Activated B cell treated with CpG ODN at 0.5 μM for 24 hours (primary cell): ENCODE data around the gene STRA6. TPM values are rescaled to one million over a fixed set of nuclear protein-coding genes. Genes with fewer than 3 reads are reported as not detected.

ENCODE experiments used
- ATAC-seq: fragments of 200-7000 bp; cut with Tn5 transposase; one replicate; pipeline ENCODE4 v1.10.0; 2021; ENCODE audit warnings: low read depth, mild to moderate bottlenecking, moderate library complexity
- CTCF ChIA-PET: fragments of 350-600 bp; sonication (Branson Sonifier 250); formaldehyde crosslinking; loops from one replicate; lab custom pipeline; 2021; ENCODE audit warnings: antibody characterized with exemption; lab: Charles Lee
- POLR2A ChIA-PET: fragments of 350-600 bp; sonication (Branson Sonifier 250); formaldehyde crosslinking; loops from one replicate; lab custom pipeline; 2021; ENCODE audit warnings: antibody characterized with exemption; lab: Charles Lee
- DNase-seq: peaks from one replicate; pipeline ENCODE4 v3.0.0; 2022
- H3K27ac Mint-ChIP-seq: one replicate; pipeline ENCODE4 v1.8.0; 2020; ENCODE audit warnings: mixed read lengths
- H3K27me3 Mint-ChIP-seq: one replicate; pipeline ENCODE4 v1.8.0; 2021; ENCODE audit warnings: mixed read lengths
- H3K36me3 Mint-ChIP-seq: one replicate; pipeline ENCODE4 v1.8.0; 2021; ENCODE audit warnings: low read depth, mixed read lengths
- H3K4me1 Mint-ChIP-seq: one replicate; pipeline ENCODE4 v1.8.0; 2021; ENCODE audit warnings: mixed read lengths
- H3K4me3 Mint-ChIP-seq: one replicate; pipeline ENCODE4 v1.8.0; 2020; ENCODE audit warnings: mild to moderate bottlenecking, mixed read lengths
- H3K9me3 Mint-ChIP-seq: one replicate; pipeline ENCODE4 v1.8.0; 2020; ENCODE audit warnings: mixed read lengths
- CTCF ChIP-seq: fragments of 200-600 bp; IDR thresholded peaks from one replicate; pipeline ENCODE4 v1.8.0; 2022; ENCODE audit warnings: antibody characterized with exemption, mild to moderate bottlenecking
- intact Hi-C: fragments of 100-400 bp; cut with micrococcal nuclease; formaldehyde crosslinking; loops from one replicate; pipeline ENCODE4 v1.15.1; 2024
- total RNA-seq: library from RNA; stranded (reverse); gene quantifications from 2 replicates; pipeline ENCODE4 v1.2.3, GENCODE V29; 2022

STRA6 gene
- total RNA-seq, 1 donor from 2014 or later, result not detected

- no peak overlapping the region for H3K27ac Mint-ChIP-seq
- H3K36me3 Mint-ChIP-seq, result no peaks in the 10 kb centered on the region
- ATAC-seq, result no peak
- no peak for TF ChIP-seq CTCF
- H3K4me1 Mint-ChIP-seq, result no peaks in the 10 kb centered on the region
- intact Hi-C loops, result no loop called here
- POLR2A ChIA-PET, result no interaction called here
- CTCF ChIA-PET, result no interaction called here
- DNase-seq, result no peak
- H3K27me3 Mint-ChIP-seq, result no peaks in the 10 kb centered on the region
- H3K4me3 Mint-ChIP-seq, result no peak overlapping the region
- H3K9me3 Mint-ChIP-seq, result no peaks in the 10 kb centered on the region
These were observed 14.4 kb downstream of the STRA6 start for GRCh38 chr15:74188216-74188615.

GRCh38 chr15:74185710-74186348 lies 16.8 kb downstream of the STRA6 start:
- Mint-ChIP-seq H3K27me3 (no peaks in the 10 kb centered on the region), H3K4me1 (no peaks in the 10 kb centered on the region), H3K27ac (no peak overlapping the region), H3K9me3 (no peaks in the 10 kb centered on the region), H3K4me3 (no peak overlapping the region), H3K36me3 (no peaks in the 10 kb centered on the region)
- no peak for DNase-seq
- ChIA-PET CTCF (interaction anchor here (0.9 kb wide), 1 partner anchor 18 kb away, joined by 3 read pairs; no protein-coding TSS in a partner anchor), POLR2A (no interaction called here)
- no peak for TF ChIP-seq CTCF
- intact Hi-C loops, result no loop called here
- no peak for ATAC-seq

GRCh38 chr15:74184582-74185091 lies 17.9 kb downstream of the STRA6 start:
- H3K27ac Mint-ChIP-seq, result no peak overlapping the region
- CTCF ChIA-PET, result no interaction called here
- H3K4me3 Mint-ChIP-seq, result no peak overlapping the region
- no peak for TF ChIP-seq CTCF
- no peaks in the 10 kb centered on the region for H3K27me3 Mint-ChIP-seq
- DNase-seq (no peak), ATAC-seq (no peak)
- no peaks in the 10 kb centered on the region for H3K4me1 Mint-ChIP-seq
- POLR2A ChIA-PET, result no interaction called here
- no peaks in the 10 kb centered on the region for H3K36me3 Mint-ChIP-seq
- no peaks in the 10 kb centered on the region for H3K9me3 Mint-ChIP-seq
- intact Hi-C loops, result no loop called here

GRCh38 chr15:74182131-74182530 lies 20.5 kb downstream of the STRA6 start:
- Mint-ChIP-seq H3K4me1 (no peaks in the 10 kb centered on the region), H3K4me3 (no peak overlapping the region), H3K27me3 (peaks cover 9% of the 10 kb centered on the region), H3K36me3 (no peaks in the 10 kb centered on the region), H3K9me3 (no peaks in the 10 kb centered on the region), H3K27ac (no peak overlapping the region)
- ATAC-seq (no peak), DNase-seq (no peak)
- CTCF ChIA-PET, result no interaction called here
- POLR2A ChIA-PET, result no interaction called here
- TF ChIP-seq CTCF, result no peak
- intact Hi-C loops, result no loop called here

GRCh38 chr15:74180881-74181602 lies 21.5 kb downstream of the STRA6 start:
- DNase-seq, result no peak
- H3K36me3 Mint-ChIP-seq, result no peaks in the 10 kb centered on the region
- H3K4me1 Mint-ChIP-seq, result no peaks in the 10 kb centered on the region
- no peak for TF ChIP-seq CTCF
- H3K9me3 Mint-ChIP-seq, result no peaks in the 10 kb centered on the region
- peaks cover 9% of the 10 kb centered on the region for H3K27me3 Mint-ChIP-seq
- no peak overlapping the region for H3K4me3 Mint-ChIP-seq
- intact Hi-C loops, result no loop called here
- ChIA-PET CTCF (no interaction called here), POLR2A (no interaction called here)
- H3K27ac Mint-ChIP-seq, result no peak overlapping the region
- no peak for ATAC-seq
